Embryonic facial prominence (tissue), 1 donor: ENCODE results near the gene PARK7.

Source experiments
- DNase-seq: peaks from one replicate; pipeline ENCODE4 v3.0.0-alpha.2; 2016; ENCODE audit errors: extremely low spot score

Gene PARK7

GRCh38 chr1:8010080-8010664, 48.7 kb downstream of the PARK7 start:
- no peak for DNase-seq

- no peak for DNase-seq
Observed at GRCh38 chr1:8011016-8011415, 49.5 kb downstream of the PARK7 start.

- DNase-seq: no peak
Observed at GRCh38 chr1:8011923-8012858, 50.7 kb downstream of the PARK7 start.

GRCh38 chr1:8012955-8013354, 51.4 kb downstream of the PARK7 start:
- no peak for DNase-seq

GRCh38 chr1:8013399-8013798, 51.9 kb downstream of the PARK7 start:
- no peak for DNase-seq

GRCh38 chr1:8013800-8014199, 52.3 kb downstream of the PARK7 start:
- DNase-seq: no peak

GRCh38 chr1:8014381-8014988, 53.0 kb downstream of the PARK7 start:
- DNase-seq: no peak

- peak; percentile 79 for DNase-seq
Observed at GRCh38 chr1:8015036-8015808, 53.7 kb downstream of the PARK7 start.

GRCh38 chr1:8015809-8016165, 54.3 kb downstream of the PARK7 start:
- DNase-seq: no peak

- DNase-seq: no peak
Observed at GRCh38 chr1:8016210-8016894, 54.8 kb downstream of the PARK7 start.

- no peak for DNase-seq
Observed at GRCh38 chr1:8016895-8017241, 55.4 kb downstream of the PARK7 start.

- no peak for DNase-seq
Observed at GRCh38 chr1:8017495-8018197, 56.1 kb downstream of the PARK7 start.

GRCh38 chr1:8018492-8019228, 57.1 kb downstream of the PARK7 start:
- no peak for DNase-seq

GRCh38 chr1:8019229-8019620, 57.7 kb downstream of the PARK7 start:
- no peak for DNase-seq

GRCh38 chr1:8020032-8020431, 58.5 kb downstream of the PARK7 start:
- no peak for DNase-seq

GRCh38 chr1:8021676-8022266, 60.3 kb downstream of the PARK7 start:
- no peak for DNase-seq

- no peak for DNase-seq
Observed at GRCh38 chr1:8022395-8023286, 61.1 kb downstream of the PARK7 start.

- DNase-seq: no peak
Observed at GRCh38 chr1:8023287-8023994, 61.9 kb downstream of the PARK7 start.
